CD4-positive, alpha-beta T cell treated with Interleukin-4 for 1 hour (primary cell): Measurements from ENCODE around the gene CCNT2.
"Not testable (repeated sequence)": the region's sequence is repeated elsewhere in the genome, so short reads cannot be mapped to it uniquely, and the experiment has no call there.

Source experiments
- DNase-seq, 2 donors: peaks; one replicate each; pipeline ENCODE4 v3.0.0-alpha.2; 2020 to 2022

The CCNT2 gene

GRCh38 chr2:134918526-134919340 lies at the start of gene CCNT2:
Gene CCNT2, plus strand, starts transcription at chr2:134918822. Its CDS starts 33 bp downstream, at chr2:134918855.
- DNase-seq = peak; percentile 100

- DNase-seq = no peak
Measured at GRCh38 chr2:134869946-134870736, 48.5 kb upstream of the CCNT2 start.

GRCh38 chr2:134873152-134873551 lies 45.5 kb upstream of the CCNT2 start:
- DNase-seq = no peak

GRCh38 chr2:134875309-134875708 lies 43.3 kb upstream of the CCNT2 start:
- no peak for DNase-seq

- DNase-seq = no peak
Measured at GRCh38 chr2:134882773-134883172, 35.8 kb upstream of the CCNT2 start.

GRCh38 chr2:134883552-134884293 lies 34.9 kb upstream of the CCNT2 start:
- DNase-seq = no peak

GRCh38 chr2:134884435-134884834 lies 34.2 kb upstream of the CCNT2 start:
- no peak for DNase-seq

GRCh38 chr2:134892282-134893035 lies 26.2 kb upstream of the CCNT2 start:
- no peak for DNase-seq

- peak in 1 of 2 donors; percentile 9 for DNase-seq
Measured at GRCh38 chr2:134897932-134898331, 20.7 kb upstream of the CCNT2 start.

GRCh38 chr2:134899204-134899603 lies 19.4 kb upstream of the CCNT2 start:
- no peak for DNase-seq

- no peak for DNase-seq
Measured at GRCh38 chr2:134900151-134900550, 18.5 kb upstream of the CCNT2 start.

GRCh38 chr2:134903701-134904100 lies 14.9 kb upstream of the CCNT2 start:
- not testable (repeated sequence) for DNase-seq

GRCh38 chr2:134905168-134905567 lies 13.5 kb upstream of the CCNT2 start:
- no peak for DNase-seq

GRCh38 chr2:134906726-134907125 lies 11.9 kb upstream of the CCNT2 start:
- no peak for DNase-seq

GRCh38 chr2:134907441-134908116 lies 11.0 kb upstream of the CCNT2 start:
- DNase-seq = not testable (repeated sequence)

GRCh38 chr2:134910763-134911399 lies 7.7 kb upstream of the CCNT2 start:
- DNase-seq = no peak

GRCh38 chr2:134911400-134911785 lies 7.2 kb upstream of the CCNT2 start:
- DNase-seq = no peak

- no peak for DNase-seq
Measured at GRCh38 chr2:134912361-134912760, 6.3 kb upstream of the CCNT2 start.

GRCh38 chr2:134917360-134917865 lies 1.2 kb upstream of the CCNT2 start:
- DNase-seq = peak in 1 of 2 donors; percentile 3

GRCh38 chr2:134917888-134918525 lies 615 bp upstream of the CCNT2 start:
- DNase-seq = no peak
